HG03520 (cell line): ENCODE data around the gene FSIP1.

Experiments
- ATAC-seq: cut with Tn5 transposase; IDR thresholded peaks from one replicate; pipeline ENCODE4 v1.9.1; 2021; ENCODE audit warnings: mild to moderate bottlenecking, moderate library complexity; ENCODE audit not compliant: unreplicated experiment

Gene FSIP1

GRCh38 chr15:39558421-39558820 lies 224.2 kb downstream of the FSIP1 start:
- no peak for ATAC-seq

GRCh38 chr15:39556461-39556860 lies 226.2 kb downstream of the FSIP1 start:
- ATAC-seq, result no peak

- ATAC-seq, result no peak
Measured at GRCh38 chr15:39555885-39556284, 226.8 kb downstream of the FSIP1 start.

GRCh38 chr15:39554746-39555387 lies 227.8 kb downstream of the FSIP1 start:
- ATAC-seq, result no peak

GRCh38 chr15:39553947-39554693 lies 228.5 kb downstream of the FSIP1 start:
- ATAC-seq, result no peak

GRCh38 chr15:39552556-39552955 lies 230.1 kb downstream of the FSIP1 start:
- ATAC-seq, result no peak

GRCh38 chr15:39551476-39551875 lies 231.2 kb downstream of the FSIP1 start:
- no peak for ATAC-seq
